GM12878 (cell line): ENCODE results near the gene GZMB. TPM values are rescaled to one million over a fixed set of nuclear protein-coding genes. Genes with fewer than 3 reads are reported as not detected.

Experiments
- ATAC-seq: fragments of 200-7000 bp; cut with Tn5 transposase; 3 replicates; pipeline ENCODE4 v1.9.1; 2020; ENCODE audit warnings: mild to moderate bottlenecking, moderate library complexity
- BruUV-seq: library from RNA; stranded (reverse); fragments of 400-500 nt; replicated peaks from 2 replicates; lab custom pipeline; 2021; lab: Mats Ljungman, UMichigan
- CTCF ChIA-PET: fragments of 300-600 bp; sonication (Branson Sonifier 250); formaldehyde crosslinking; extraction: SDS; loops from one replicate; lab custom pipeline; 2021; ENCODE audit warnings: inconsistent platforms; lab: Yijun Ruan, JAX
- POLR2A ChIA-PET: fragments of 350-600 bp; formaldehyde crosslinking; extraction: SDS; loops from one replicate; lab custom pipeline; 2021; ENCODE audit warnings: inconsistent platforms; lab: Charles Lee
- RAD21 ChIA-PET: fragments of 300-600 bp; sonication (Branson Sonifier 250); formaldehyde crosslinking; loops from one replicate; lab custom pipeline; 2023; ENCODE audit warnings: antibody characterized with exemption; ENCODE audit not compliant: unreplicated experiment; lab: Charles Lee
- SMC1A ChIA-PET: fragments of 300-600 bp; sonication (Branson Sonifier 250); formaldehyde crosslinking; loops from one replicate; lab custom pipeline; 2023; ENCODE audit not compliant: unreplicated experiment, uncharacterized antibody; lab: Charles Lee
- DNase-seq: peaks from one replicate; pipeline ENCODE4 v3.0.0-alpha.2; 2011; ENCODE audit warnings: low read depth, low spot score
- FAIRE-seq: peaks from 3 replicates; lab custom pipeline; 2011; peaks lifted over from hg19 to GRCh38; lab: Jason Lieb, UNC
- H2AFZ ChIP-seq: 2 replicates; pipeline ENCODE4 v1.6.0; 2011; ENCODE audit warnings: low read depth, low read length, control low read depth; ENCODE audit not compliant: control insufficient read depth
- H3K27ac ChIP-seq: 2 replicates; pipeline ENCODE4 v1.5.1; 2011; ENCODE audit warnings: control low read depth; ENCODE audit not compliant: control insufficient read depth, insufficient read depth
- H3K27me3 ChIP-seq, 2 experiments: replicated peaks in 1 of 2; 2 replicates each; pipeline versions ENCODE4 v1.6.0 to v1.6.1; 2011; ENCODE audit warnings: low read length in 1 of 2; ENCODE audit not compliant: control insufficient read depth in 2 of 2, insufficient read depth in 2 of 2
- H3K36me3 ChIP-seq, 2 experiments: 2 replicates each; pipeline ENCODE4 v1.5.1; 2011; ENCODE audit warnings: low read length in 1 of 2; ENCODE audit not compliant: control insufficient read depth in 2 of 2, insufficient read depth in 2 of 2
- H3K4me1 ChIP-seq: 2 replicates; pipeline ENCODE4 v1.6.1; 2011; ENCODE audit warnings: mild to moderate bottlenecking, low read length, moderate library complexity, mixed read lengths; ENCODE audit not compliant: control insufficient read depth, insufficient read depth
- H3K4me2 ChIP-seq: 2 replicates; pipeline ENCODE4 v1.6.0; 2011; ENCODE audit warnings: control low read depth; ENCODE audit not compliant: control insufficient read depth, insufficient read depth
- H3K4me3 ChIP-seq: fragments of 200-600 bp; sonication (generic); 2 replicates; pipeline ENCODE4 v1.5.1; 2016
- H3K79me2 ChIP-seq: 2 replicates; pipeline ENCODE4 v1.6.0; 2011; ENCODE audit warnings: low read length; ENCODE audit not compliant: control insufficient read depth, insufficient read depth
- H3K9ac ChIP-seq: 2 replicates; pipeline ENCODE4 v1.8.0; 2011; ENCODE audit warnings: low read length, control low read depth, mixed read lengths; ENCODE audit not compliant: control insufficient read depth, insufficient read depth
- H3K9me3 ChIP-seq: replicated peaks from 3 replicates; pipeline ENCODE4 v1.5.1; 2011; ENCODE audit warnings: mild to moderate bottlenecking, low read length; ENCODE audit not compliant: control insufficient read depth, insufficient read depth
- H4K20me1 ChIP-seq: 2 replicates; pipeline ENCODE4 v1.6.0; 2011; ENCODE audit not compliant: control insufficient read depth, insufficient read depth
- CHD1 ChIP-seq: IDR thresholded peaks from 2 replicates; pipeline ENCODE4 v1.6.1; 2012; ENCODE audit warnings: low read depth, low read length, improper control_type of control experiment
- HDAC2 ChIP-seq: fragments of 200-600 bp; sonication (generic); IDR thresholded peaks from 2 replicates; pipeline ENCODE4 v1.6.1; 2017
- JUND ChIP-seq: IDR thresholded peaks from 2 replicates; pipeline ENCODE4 v1.6.1; 2012; ENCODE audit warnings: low read depth, mild to moderate bottlenecking, low read length, improper control_type of control experiment, moderate library complexity
- LARP7 ChIP-seq: fragments of 450-650 bp; IDR thresholded peaks from 2 replicates; pipeline ENCODE4 v1.6.1; 2017; ENCODE audit warnings: mild to moderate bottlenecking
- MTA2 ChIP-seq: fragments of 450-650 bp; IDR thresholded peaks from 2 replicates; pipeline ENCODE4 v1.6.1; 2016; ENCODE audit warnings: low read depth, mild to moderate bottlenecking, moderate library complexity
- NFXL1 ChIP-seq: fragments of 450-650 bp; IDR thresholded peaks from 2 replicates; pipeline ENCODE4 v1.6.1; 2017; ENCODE audit warnings: antibody characterized with exemption, mild to moderate bottlenecking, borderline replicate concordance
- POLR2A ChIP-seq: IDR thresholded peaks from 2 replicates; pipeline ENCODE4 v1.6.1; 2011; ENCODE audit warnings: low read depth, mild to moderate bottlenecking, low read length
- SUZ12 ChIP-seq: fragments of 200-600 bp; sonication (generic); IDR thresholded peaks from one replicate; pipeline ENCODE4 v1.6.1; 2018; ENCODE audit warnings: antibody characterized with exemption, mild to moderate bottlenecking; ENCODE audit not compliant: unreplicated experiment
- WGBS: methylation state at CpG from one replicate; pipeline ENCODE4 v1.1.6; 2016; ENCODE audit warnings: low lambda C conversion rate; ENCODE audit not compliant: insufficient replicate concordance, insufficient coverage; ENCODE audit errors: missing lambda C conversion rate; 5-methylcytosine and 5-hydroxymethylcytosine counted together
- in situ Hi-C: fragments of 300-500 bp; cut with MboI; formaldehyde crosslinking; loops from 9 replicates; pipeline ENCODE4 v1.14.3; 2018; ENCODE audit warnings: mixed read lengths
- intact Hi-C: fragments of 100-400 bp; cut with micrococcal nuclease; formaldehyde crosslinking; loops from one replicate; pipeline ENCODE4 v1.14.2; 2022; ENCODE audit not compliant: unreplicated experiment
- polyA plus RNA-seq, 11 experiments: library from polyadenylated mRNA; depleted of rRNA in 4 of 11; unstranded in 6 of 11; stranded (reverse) in 5 of 11; fragments of >200 nt; fragmentation: Nextera tagmentation in 4 of 11; fragmentation: Illumina TruSeq in 1 of 11; extraction: Ambion mirVana in 4 of 11; extraction: Trizol in 1 of 11; gene quantifications; 1 replicate in 1 of 11; 2 replicates in 10 of 11; pipeline versions ENCODE4 v1.2.1 to v1.2.3, GENCODE V29; 2011 to 2016; ENCODE audit warnings: inconsistent platforms in 2 of 11, missing spikeins in 2 of 11, low read depth in 1 of 11
- total RNA-seq, 4 experiments: library from RNA; depleted of rRNA in 3 of 4; stranded (reverse); fragments of >200 nt in 3 of 4; fragmentation: Illumina TruSeq in 1 of 4; extraction: Trizol in 1 of 4; gene quantifications; 2 replicates each; pipeline versions ENCODE4 v1.2.1 to v1.2.3, GENCODE V29; 2013 to 2021
- TF ChIP-seq, protein P1 (sequence below): fragments of 150-350 bp; IDR thresholded peaks from 2 replicates; pipeline ENCODE4 v1.6.1; 2016; ENCODE audit warnings: low read depth, low read length
- TF ChIP-seq, protein P2 (sequence below): fragments of 450-650 bp; formaldehyde crosslinking; IDR thresholded peaks from 2 replicates; pipeline ENCODE4 v1.5.0; 2022; ENCODE audit warnings: mild to moderate bottlenecking, missing genetic modification characterization
- TF ChIP-seq, protein P3 (sequence below): fragments of 450-650 bp; formaldehyde crosslinking; IDR thresholded peaks from 2 replicates; pipeline ENCODE4 v1.4.0; 2022; ENCODE audit warnings: mild to moderate bottlenecking, moderate library complexity

The GZMB gene
- total and polyA plus RNA-seq, 10 of the 15 experiments (the other 5 are each of a cell fraction or from before 2014, with no cell fraction given) = 0.19 to 0.87 (median 0.38) TPM; not detected in 7

DNA sequence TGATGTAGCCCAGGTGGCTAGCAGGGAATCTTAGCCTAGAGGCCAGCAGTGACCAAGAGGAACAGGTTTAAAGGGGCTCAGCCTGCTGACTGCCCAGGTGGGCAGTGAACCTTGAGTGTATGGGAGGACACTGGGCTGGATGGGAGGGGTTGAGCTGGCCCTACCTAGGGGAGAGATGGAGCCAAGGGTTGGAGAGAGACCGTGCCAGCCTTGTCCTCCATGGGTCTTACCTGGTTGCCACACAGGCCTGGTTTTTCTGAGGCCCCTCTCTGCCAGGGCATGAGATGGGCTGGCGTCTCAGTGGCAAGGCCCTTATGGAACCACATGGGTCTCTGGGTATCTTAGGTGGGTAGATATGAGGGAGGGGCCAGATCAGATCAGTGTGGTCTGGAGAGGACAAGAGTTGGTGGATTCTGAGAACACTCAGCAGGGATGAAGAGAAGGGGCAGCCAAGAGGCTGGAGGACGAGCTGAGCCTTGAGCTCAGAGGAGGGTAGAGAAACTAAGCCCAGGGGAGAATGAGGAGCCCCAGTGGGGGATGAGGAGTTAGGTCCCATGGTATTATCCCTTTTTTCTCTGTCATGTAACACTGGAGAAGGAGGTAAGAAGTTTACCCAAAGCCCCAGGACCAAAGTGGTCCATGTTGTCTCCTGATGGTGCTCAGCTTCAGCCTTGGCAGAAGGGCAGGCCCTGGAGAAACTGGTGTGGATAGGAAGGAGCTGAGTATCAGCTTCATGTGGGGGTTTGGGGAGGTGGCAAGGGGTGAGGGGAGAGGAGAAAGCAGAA lies 3.7 kb downstream of the GZMB start:
- TF ChIP-seq, protein P1, sequence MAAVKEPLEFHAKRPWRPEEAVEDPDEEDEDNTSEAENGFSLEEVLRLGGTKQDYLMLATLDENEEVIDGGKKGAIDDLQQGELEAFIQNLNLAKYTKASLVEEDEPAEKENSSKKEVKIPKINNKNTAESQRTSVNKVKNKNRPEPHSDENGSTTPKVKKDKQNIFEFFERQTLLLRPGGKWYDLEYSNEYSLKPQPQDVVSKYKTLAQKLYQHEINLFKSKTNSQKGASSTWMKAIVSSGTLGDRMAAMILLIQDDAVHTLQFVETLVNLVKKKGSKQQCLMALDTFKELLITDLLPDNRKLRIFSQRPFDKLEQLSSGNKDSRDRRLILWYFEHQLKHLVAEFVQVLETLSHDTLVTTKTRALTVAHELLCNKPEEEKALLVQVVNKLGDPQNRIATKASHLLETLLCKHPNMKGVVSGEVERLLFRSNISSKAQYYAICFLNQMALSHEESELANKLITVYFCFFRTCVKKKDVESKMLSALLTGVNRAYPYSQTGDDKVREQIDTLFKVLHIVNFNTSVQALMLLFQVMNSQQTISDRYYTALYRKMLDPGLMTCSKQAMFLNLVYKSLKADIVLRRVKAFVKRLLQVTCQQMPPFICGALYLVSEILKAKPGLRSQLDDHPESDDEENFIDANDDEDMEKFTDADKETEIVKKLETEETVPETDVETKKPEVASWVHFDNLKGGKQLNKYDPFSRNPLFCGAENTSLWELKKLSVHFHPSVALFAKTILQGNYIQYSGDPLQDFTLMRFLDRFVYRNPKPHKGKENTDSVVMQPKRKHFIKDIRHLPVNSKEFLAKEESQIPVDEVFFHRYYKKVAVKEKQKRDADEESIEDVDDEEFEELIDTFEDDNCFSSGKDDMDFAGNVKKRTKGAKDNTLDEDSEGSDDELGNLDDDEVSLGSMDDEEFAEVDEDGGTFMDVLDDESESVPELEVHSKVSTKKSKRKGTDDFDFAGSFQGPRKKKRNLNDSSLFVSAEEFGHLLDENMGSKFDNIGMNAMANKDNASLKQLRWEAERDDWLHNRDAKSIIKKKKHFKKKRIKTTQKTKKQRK = no peak
- TF ChIP-seq MTA2 (no peak), LARP7 (no peak), NFXL1 (no peak), HDAC2 (no peak), JUND (no peak), POLR2A (no peak), SUZ12 (no peak), CHD1 (no peak)
- TF ChIP-seq, protein P2, sequence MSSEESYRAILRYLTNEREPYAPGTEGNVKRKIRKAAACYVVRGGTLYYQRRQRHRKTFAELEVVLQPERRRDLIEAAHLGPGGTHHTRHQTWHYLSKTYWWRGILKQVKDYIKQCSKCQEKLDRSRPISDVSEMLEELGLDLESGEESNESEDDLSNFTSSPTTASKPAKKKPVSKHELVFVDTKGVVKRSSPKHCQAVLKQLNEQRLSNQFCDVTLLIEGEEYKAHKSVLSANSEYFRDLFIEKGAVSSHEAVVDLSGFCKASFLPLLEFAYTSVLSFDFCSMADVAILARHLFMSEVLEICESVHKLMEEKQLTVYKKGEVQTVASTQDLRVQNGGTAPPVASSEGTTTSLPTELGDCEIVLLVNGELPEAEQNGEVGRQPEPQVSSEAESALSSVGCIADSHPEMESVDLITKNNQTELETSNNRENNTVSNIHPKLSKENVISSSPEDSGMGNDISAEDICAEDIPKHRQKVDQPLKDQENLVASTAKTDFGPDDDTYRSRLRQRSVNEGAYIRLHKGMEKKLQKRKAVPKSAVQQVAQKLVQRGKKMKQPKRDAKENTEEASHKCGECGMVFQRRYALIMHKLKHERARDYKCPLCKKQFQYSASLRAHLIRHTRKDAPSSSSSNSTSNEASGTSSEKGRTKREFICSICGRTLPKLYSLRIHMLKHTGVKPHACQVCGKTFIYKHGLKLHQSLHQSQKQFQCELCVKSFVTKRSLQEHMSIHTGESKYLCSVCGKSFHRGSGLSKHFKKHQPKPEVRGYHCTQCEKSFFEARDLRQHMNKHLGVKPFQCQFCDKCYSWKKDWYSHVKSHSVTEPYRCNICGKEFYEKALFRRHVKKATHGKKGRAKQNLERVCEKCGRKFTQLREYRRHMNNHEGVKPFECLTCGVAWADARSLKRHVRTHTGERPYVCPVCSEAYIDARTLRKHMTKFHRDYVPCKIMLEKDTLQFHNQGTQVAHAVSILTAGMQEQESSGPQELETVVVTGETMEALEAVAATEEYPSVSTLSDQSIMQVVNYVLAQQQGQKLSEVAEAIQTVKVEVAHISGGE (CRISPR knock-in tag) = no peak
- TF ChIP-seq, protein P3, sequence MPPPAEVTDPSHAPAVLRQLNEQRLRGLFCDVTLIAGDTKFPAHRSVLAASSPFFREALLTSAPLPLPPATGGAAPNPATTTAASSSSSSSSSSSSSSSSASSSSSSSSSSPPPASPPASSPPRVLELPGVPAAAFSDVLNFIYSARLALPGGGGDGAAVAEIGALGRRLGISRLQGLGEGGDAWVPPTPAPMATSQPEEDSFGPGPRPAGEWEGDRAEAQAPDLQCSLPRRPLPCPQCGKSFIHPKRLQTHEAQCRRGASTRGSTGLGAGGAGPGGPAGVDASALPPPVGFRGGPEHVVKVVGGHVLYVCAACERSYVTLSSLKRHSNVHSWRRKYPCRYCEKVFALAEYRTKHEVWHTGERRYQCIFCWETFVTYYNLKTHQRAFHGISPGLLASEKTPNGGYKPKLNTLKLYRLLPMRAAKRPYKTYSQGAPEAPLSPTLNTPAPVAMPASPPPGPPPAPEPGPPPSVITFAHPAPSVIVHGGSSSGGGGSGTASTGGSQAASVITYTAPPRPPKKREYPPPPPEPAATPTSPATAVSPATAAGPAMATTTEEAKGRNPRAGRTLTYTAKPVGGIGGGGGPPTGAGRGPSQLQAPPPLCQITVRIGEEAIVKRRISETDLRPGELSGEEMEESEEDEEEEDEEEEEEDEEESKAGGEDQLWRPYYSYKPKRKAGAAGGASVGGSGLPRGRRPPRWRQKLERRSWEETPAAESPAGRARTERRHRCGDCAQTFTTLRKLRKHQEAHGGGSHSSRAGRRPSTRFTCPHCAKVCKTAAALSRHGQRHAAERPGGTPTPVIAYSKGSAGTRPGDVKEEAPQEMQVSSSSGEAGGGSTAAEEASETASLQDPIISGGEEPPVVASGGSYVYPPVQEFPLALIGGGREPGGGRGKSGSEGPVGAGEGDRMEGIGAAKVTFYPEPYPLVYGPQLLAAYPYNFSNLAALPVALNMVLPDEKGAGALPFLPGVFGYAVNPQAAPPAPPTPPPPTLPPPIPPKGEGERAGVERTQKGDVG = no peak
- TF ChIP-seq, all 136 proteins: peak for 0
- intact Hi-C loops (no loop called here), in situ Hi-C loops (no loop called here)
- no peak overlapping the region for H3K27ac ChIP-seq
- H3K9ac ChIP-seq = no peak overlapping the region
- H3K4me2 ChIP-seq = no peak overlapping the region
- ChIA-PET SMC1A (no interaction called here), CTCF (interaction anchor here (0.6 kb wide), 1 partner anchor 494 kb away, joined by 3 read pairs; no protein-coding TSS in a partner anchor), POLR2A (no interaction called here), RAD21 (no interaction called here)
- H3K4me3 ChIP-seq = no peak overlapping the region
- DNase-seq = no peak
- no peaks in the 10 kb centered on the region for H4K20me1 ChIP-seq
- no peak for FAIRE-seq
- no TSS peak for BruUV-seq
- ATAC-seq = no peak
- 14% methylated on average over 3 of the region's 3 CpGs for WGBS
- H3K36me3 ChIP-seq = no peaks in the 10 kb centered on the region
- H3K9me3 ChIP-seq = no peaks in the 10 kb centered on the region
- no peak overlapping the region for H2AFZ ChIP-seq
- H3K4me1 ChIP-seq = no peaks in the 10 kb centered on the region
- no peaks in the 10 kb centered on the region for H3K79me2 ChIP-seq
- H3K27me3 ChIP-seq = no peaks in the 10 kb centered on the region
